GM12878 (cell line): ENCODE results near the gene FXYD7. TPM values are rescaled to one million over a fixed set of nuclear protein-coding genes. Genes with fewer than 3 reads are reported as not detected.

Source experiments
- ATAC-seq: fragments of 200-7000 bp; cut with Tn5 transposase; 3 replicates; pipeline ENCODE4 v1.9.1; 2020; ENCODE audit warnings: mild to moderate bottlenecking, moderate library complexity
- BruUV-seq: library from RNA; stranded (reverse); fragments of 400-500 nt; replicated peaks from 2 replicates; lab custom pipeline; 2021; lab: Mats Ljungman, UMichigan
- CTCF ChIA-PET: fragments of 300-600 bp; sonication (Branson Sonifier 250); formaldehyde crosslinking; extraction: SDS; loops from one replicate; lab custom pipeline; 2021; ENCODE audit warnings: inconsistent platforms; lab: Yijun Ruan, JAX
- POLR2A ChIA-PET: fragments of 350-600 bp; formaldehyde crosslinking; extraction: SDS; loops from one replicate; lab custom pipeline; 2021; ENCODE audit warnings: inconsistent platforms; lab: Charles Lee
- RAD21 ChIA-PET: fragments of 300-600 bp; sonication (Branson Sonifier 250); formaldehyde crosslinking; loops from one replicate; lab custom pipeline; 2023; ENCODE audit warnings: antibody characterized with exemption; ENCODE audit not compliant: unreplicated experiment; lab: Charles Lee
- SMC1A ChIA-PET: fragments of 300-600 bp; sonication (Branson Sonifier 250); formaldehyde crosslinking; loops from one replicate; lab custom pipeline; 2023; ENCODE audit not compliant: unreplicated experiment, uncharacterized antibody; lab: Charles Lee
- DNase-seq: peaks from one replicate; pipeline ENCODE4 v3.0.0-alpha.2; 2011; ENCODE audit warnings: low read depth, low spot score
- FAIRE-seq: peaks from 3 replicates; lab custom pipeline; 2011; peaks lifted over from hg19 to GRCh38; lab: Jason Lieb, UNC
- H2AFZ ChIP-seq: 2 replicates; pipeline ENCODE4 v1.6.0; 2011; ENCODE audit warnings: low read depth, low read length, control low read depth; ENCODE audit not compliant: control insufficient read depth
- H3K27ac ChIP-seq: 2 replicates; pipeline ENCODE4 v1.5.1; 2011; ENCODE audit warnings: control low read depth; ENCODE audit not compliant: control insufficient read depth, insufficient read depth
- H3K27me3 ChIP-seq, 2 experiments: replicated peaks in 1 of 2; 2 replicates each; pipeline versions ENCODE4 v1.6.0 to v1.6.1; 2011; ENCODE audit warnings: low read length in 1 of 2; ENCODE audit not compliant: control insufficient read depth in 2 of 2, insufficient read depth in 2 of 2
- H3K36me3 ChIP-seq, 2 experiments: 2 replicates each; pipeline ENCODE4 v1.5.1; 2011; ENCODE audit warnings: low read length in 1 of 2; ENCODE audit not compliant: control insufficient read depth in 2 of 2, insufficient read depth in 2 of 2
- H3K4me1 ChIP-seq: 2 replicates; pipeline ENCODE4 v1.6.1; 2011; ENCODE audit warnings: mild to moderate bottlenecking, low read length, moderate library complexity, mixed read lengths; ENCODE audit not compliant: control insufficient read depth, insufficient read depth
- H3K4me2 ChIP-seq: 2 replicates; pipeline ENCODE4 v1.6.0; 2011; ENCODE audit warnings: control low read depth; ENCODE audit not compliant: control insufficient read depth, insufficient read depth
- H3K4me3 ChIP-seq: fragments of 200-600 bp; sonication (generic); 2 replicates; pipeline ENCODE4 v1.5.1; 2016
- H3K79me2 ChIP-seq: 2 replicates; pipeline ENCODE4 v1.6.0; 2011; ENCODE audit warnings: low read length; ENCODE audit not compliant: control insufficient read depth, insufficient read depth
- H3K9ac ChIP-seq: 2 replicates; pipeline ENCODE4 v1.8.0; 2011; ENCODE audit warnings: low read length, control low read depth, mixed read lengths; ENCODE audit not compliant: control insufficient read depth, insufficient read depth
- H3K9me3 ChIP-seq: replicated peaks from 3 replicates; pipeline ENCODE4 v1.5.1; 2011; ENCODE audit warnings: mild to moderate bottlenecking, low read length; ENCODE audit not compliant: control insufficient read depth, insufficient read depth
- H4K20me1 ChIP-seq: 2 replicates; pipeline ENCODE4 v1.6.0; 2011; ENCODE audit not compliant: control insufficient read depth, insufficient read depth
- FOS ChIP-seq: IDR thresholded peaks from 3 replicates; pipeline ENCODE4 v1.6.1; 2011; ENCODE audit warnings: borderline replicate concordance; ENCODE audit not compliant: insufficient read length; ENCODE audit errors: extremely low read depth
- GATAD2B ChIP-seq: fragments of 450-650 bp; conservative IDR thresholded peaks from 2 replicates; pipeline ENCODE4 v1.6.1; 2017; ENCODE audit warnings: low read depth, mild to moderate bottlenecking, moderate library complexity
- IRF4 ChIP-seq: IDR thresholded peaks from 2 replicates; pipeline ENCODE4 v1.6.1; 2011; ENCODE audit warnings: low read depth, low read length
- MEF2B ChIP-seq: fragments of 450-650 bp; IDR thresholded peaks from 2 replicates; pipeline ENCODE4 v1.6.1; 2018; ENCODE audit warnings: mild to moderate bottlenecking, moderate library complexity; ENCODE audit not compliant: partially characterized antibody, poor library complexity, severe bottlenecking
- NFIC ChIP-seq: IDR thresholded peaks from 2 replicates; pipeline ENCODE4 v1.6.1; 2012; ENCODE audit warnings: low read depth, mild to moderate bottlenecking, inconsistent platforms, low read length, moderate library complexity
- NFYA ChIP-seq: IDR thresholded peaks from 2 replicates; pipeline ENCODE4 v1.6.1; 2011; ENCODE audit warnings: low read depth, mild to moderate bottlenecking, low read length, improper control_type of control experiment, borderline replicate concordance
- NFYB ChIP-seq: IDR thresholded peaks from 2 replicates; pipeline ENCODE4 v1.6.1; 2011; ENCODE audit warnings: low read depth, mild to moderate bottlenecking, low read length, improper control_type of control experiment, moderate library complexity; ENCODE audit not compliant: insufficient read depth
- NR2C1 ChIP-seq: fragments of 450-650 bp; IDR thresholded peaks from 2 replicates; pipeline ENCODE4 v1.6.1; 2017; ENCODE audit warnings: antibody characterized with exemption, mild to moderate bottlenecking, moderate library complexity
- NRF1 ChIP-seq: conservative IDR thresholded peaks from 2 replicates; pipeline ENCODE4 v1.6.1; 2011; ENCODE audit warnings: mild to moderate bottlenecking, low read depth, low read length, improper control_type of control experiment
- POU2F2 ChIP-seq: IDR thresholded peaks from 3 replicates; pipeline ENCODE4 v1.6.1; 2011; ENCODE audit warnings: low read depth, mild to moderate bottlenecking, low read length, borderline replicate concordance
- RAD21 ChIP-seq: IDR thresholded peaks from 2 replicates; pipeline ENCODE4 v1.6.1; 2011; ENCODE audit warnings: mild to moderate bottlenecking, low read depth, low read length, moderate library complexity; ENCODE audit not compliant: insufficient read depth
- RAD51 ChIP-seq: fragments of 450-650 bp; IDR thresholded peaks from 2 replicates; pipeline ENCODE4 v1.6.1; 2016; ENCODE audit warnings: moderate library complexity, mild to moderate bottlenecking, inconsistent platforms
- SIX5 ChIP-seq: IDR thresholded peaks from 2 replicates; pipeline ENCODE4 v1.6.1; 2011; ENCODE audit warnings: mild to moderate bottlenecking, low read depth, low read length, moderate library complexity; ENCODE audit not compliant: severe bottlenecking
- SMAD5 ChIP-seq: IDR thresholded peaks from 2 replicates; pipeline ENCODE4 v1.6.1; 2016; ENCODE audit warnings: antibody characterized with exemption, low read depth
- TCF12 ChIP-seq: IDR thresholded peaks from 2 replicates; pipeline ENCODE4 v1.6.1; 2011; ENCODE audit warnings: low read depth, mild to moderate bottlenecking, low read length
- WGBS: methylation state at CpG from one replicate; pipeline ENCODE4 v1.1.6; 2016; ENCODE audit warnings: low lambda C conversion rate; ENCODE audit not compliant: insufficient replicate concordance, insufficient coverage; ENCODE audit errors: missing lambda C conversion rate; 5-methylcytosine and 5-hydroxymethylcytosine counted together
- in situ Hi-C: fragments of 300-500 bp; cut with MboI; formaldehyde crosslinking; loops from 9 replicates; pipeline ENCODE4 v1.14.3; 2018; ENCODE audit warnings: mixed read lengths
- intact Hi-C: fragments of 100-400 bp; cut with micrococcal nuclease; formaldehyde crosslinking; loops from one replicate; pipeline ENCODE4 v1.14.2; 2022; ENCODE audit not compliant: unreplicated experiment
- polyA plus RNA-seq, 11 experiments: library from polyadenylated mRNA; depleted of rRNA in 4 of 11; unstranded in 6 of 11; stranded (reverse) in 5 of 11; fragments of >200 nt; fragmentation: Nextera tagmentation in 4 of 11; fragmentation: Illumina TruSeq in 1 of 11; extraction: Ambion mirVana in 4 of 11; extraction: Trizol in 1 of 11; gene quantifications; 1 replicate in 1 of 11; 2 replicates in 10 of 11; pipeline versions ENCODE4 v1.2.1 to v1.2.3, GENCODE V29; 2011 to 2016; ENCODE audit warnings: inconsistent platforms in 2 of 11, missing spikeins in 2 of 11, low read depth in 1 of 11
- total RNA-seq, 4 experiments: library from RNA; depleted of rRNA in 3 of 4; stranded (reverse); fragments of >200 nt in 3 of 4; fragmentation: Illumina TruSeq in 1 of 4; extraction: Trizol in 1 of 4; gene quantifications; 2 replicates each; pipeline versions ENCODE4 v1.2.1 to v1.2.3, GENCODE V29; 2013 to 2021
- TF ChIP-seq, protein P1 (sequence below): fragments of 450-650 bp; IDR thresholded peaks from 2 replicates; pipeline ENCODE4 v1.6.1; 2016; ENCODE audit warnings: mild to moderate bottlenecking, moderate library complexity, borderline replicate concordance
- TF ChIP-seq, protein P2 (sequence below): IDR thresholded peaks from 2 replicates; pipeline ENCODE4 v1.6.1; 2012; ENCODE audit warnings: low read depth, low read length, improper control_type of control experiment

The FXYD7 gene
- total and polyA plus RNA-seq, 10 of the 15 experiments (the other 5 are each of a cell fraction or from before 2014, with no cell fraction given): 0.07 to 0.28 (median 0.12) TPM; not detected in 7

DNA sequence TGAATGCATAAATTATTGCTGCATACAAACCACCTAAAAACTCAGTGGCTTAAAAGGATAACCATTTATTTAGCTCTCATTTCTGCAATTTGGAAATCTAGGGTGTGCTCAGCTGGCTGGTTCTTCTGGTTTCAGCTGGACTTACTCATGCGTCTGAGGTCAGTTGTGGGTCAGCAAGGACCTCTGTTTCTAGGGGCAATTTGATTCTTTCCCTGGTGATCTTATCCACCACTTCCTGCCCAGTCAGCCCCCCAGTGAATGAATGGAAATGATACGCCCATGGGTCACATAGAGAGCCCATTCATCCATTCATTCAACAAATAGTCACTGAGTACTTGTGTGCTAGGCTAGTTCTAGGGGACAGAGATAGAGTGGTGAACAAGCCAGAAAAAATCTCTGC, 21.4 kb downstream of the FXYD7 start:
- Histone ChIP-seq H3K79me2 (no peaks in the 10 kb centered on the region), H4K20me1 (no peaks in the 10 kb centered on the region), H3K27ac (no peak overlapping the region), H3K36me3 (peaks cover 30 to 54% of the 10 kb centered on the region in 2 experiments), H3K9ac (no peak overlapping the region), H3K4me3 (no peak overlapping the region), H3K4me2 (no peak overlapping the region), H3K27me3 (no peaks in the 10 kb centered on the region), H3K9me3 (peaks cover 40% of the 10 kb centered on the region), H3K4me1 (peaks cover 11% of the 10 kb centered on the region; the same call in 1 of the 2 replicates), H2AFZ (no peak overlapping the region)
- no peak for FAIRE-seq
- intact Hi-C loops (no loop called here), in situ Hi-C loops (no loop called here)
- CTCF ChIA-PET: no interaction called here
- 93% methylated on average over 2 of the region's 2 CpGs for WGBS
- no peak for ATAC-seq
- RAD21 ChIA-PET: no interaction called here
- BruUV-seq: no TSS peak
- SMC1A ChIA-PET: interaction anchor here (1.4 kb wide), 1 partner anchor 35 kb away, joined by 4 read pairs; no protein-coding TSS in a partner anchor
- POLR2A ChIA-PET: no interaction called here
- TF ChIP-seq, protein P1, sequence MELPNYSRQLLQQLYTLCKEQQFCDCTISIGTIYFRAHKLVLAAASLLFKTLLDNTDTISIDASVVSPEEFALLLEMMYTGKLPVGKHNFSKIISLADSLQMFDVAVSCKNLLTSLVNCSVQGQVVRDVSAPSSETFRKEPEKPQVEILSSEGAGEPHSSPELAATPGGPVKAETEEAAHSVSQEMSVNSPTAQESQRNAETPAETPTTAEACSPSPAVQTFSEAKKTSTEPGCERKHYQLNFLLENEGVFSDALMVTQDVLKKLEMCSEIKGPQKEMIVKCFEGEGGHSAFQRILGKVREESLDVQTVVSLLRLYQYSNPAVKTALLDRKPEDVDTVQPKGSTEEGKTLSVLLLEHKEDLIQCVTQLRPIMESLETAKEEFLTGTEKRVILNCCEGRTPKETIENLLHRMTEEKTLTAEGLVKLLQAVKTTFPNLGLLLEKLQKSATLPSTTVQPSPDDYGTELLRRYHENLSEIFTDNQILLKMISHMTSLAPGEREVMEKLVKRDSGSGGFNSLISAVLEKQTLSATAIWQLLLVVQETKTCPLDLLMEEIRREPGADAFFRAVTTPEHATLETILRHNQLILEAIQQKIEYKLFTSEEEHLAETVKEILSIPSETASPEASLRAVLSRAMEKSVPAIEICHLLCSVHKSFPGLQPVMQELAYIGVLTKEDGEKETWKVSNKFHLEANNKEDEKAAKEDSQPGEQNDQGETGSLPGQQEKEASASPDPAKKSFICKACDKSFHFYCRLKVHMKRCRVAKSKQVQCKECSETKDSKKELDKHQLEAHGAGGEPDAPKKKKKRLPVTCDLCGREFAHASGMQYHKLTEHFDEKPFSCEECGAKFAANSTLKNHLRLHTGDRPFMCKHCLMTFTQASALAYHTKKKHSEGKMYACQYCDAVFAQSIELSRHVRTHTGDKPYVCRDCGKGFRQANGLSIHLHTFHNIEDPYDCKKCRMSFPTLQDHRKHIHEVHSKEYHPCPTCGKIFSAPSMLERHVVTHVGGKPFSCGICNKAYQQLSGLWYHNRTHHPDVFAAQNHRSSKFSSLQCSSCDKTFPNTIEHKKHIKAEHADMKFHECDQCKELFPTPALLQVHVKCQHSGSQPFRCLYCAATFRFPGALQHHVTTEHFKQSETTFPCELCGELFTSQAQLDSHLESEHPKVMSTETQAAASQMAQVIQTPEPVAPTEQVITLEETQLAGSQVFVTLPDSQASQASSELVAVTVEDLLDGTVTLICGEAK: no peak
- TF ChIP-seq RAD21: no peak
- TF ChIP-seq TCF12: no peak
- TF ChIP-seq GATAD2B: no peak
- TF ChIP-seq NR2C1: no peak
- TF ChIP-seq POU2F2: no peak
- TF ChIP-seq IRF4: no peak
- no peak for TF ChIP-seq NFYA
- no peak for TF ChIP-seq NFYB
- TF ChIP-seq, protein P2, sequence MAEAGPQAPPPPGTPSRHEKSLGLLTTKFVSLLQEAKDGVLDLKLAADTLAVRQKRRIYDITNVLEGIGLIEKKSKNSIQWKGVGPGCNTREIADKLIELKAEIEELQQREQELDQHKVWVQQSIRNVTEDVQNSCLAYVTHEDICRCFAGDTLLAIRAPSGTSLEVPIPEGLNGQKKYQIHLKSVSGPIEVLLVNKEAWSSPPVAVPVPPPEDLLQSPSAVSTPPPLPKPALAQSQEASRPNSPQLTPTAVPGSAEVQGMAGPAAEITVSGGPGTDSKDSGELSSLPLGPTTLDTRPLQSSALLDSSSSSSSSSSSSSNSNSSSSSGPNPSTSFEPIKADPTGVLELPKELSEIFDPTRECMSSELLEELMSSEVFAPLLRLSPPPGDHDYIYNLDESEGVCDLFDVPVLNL: no peak
- TF ChIP-seq FOS: no peak
- no peak for TF ChIP-seq SMAD5
- TF ChIP-seq RAD51: no peak
- TF ChIP-seq NRF1: no peak
- no peak for TF ChIP-seq SIX5
- TF ChIP-seq MEF2B: no peak
- TF ChIP-seq NFIC: no peak
- TF ChIP-seq, all 136 proteins: peak for 0
- no peak for DNase-seq
